T-helper 2 cell treated with Interferon-gamma antibody and Interleukin-4, amounts not matched to agents 5 μg/mL and 100 μg/mL, for 36 hours (primary cell): ENCODE measurements around the gene GLS.

Experiments
- DNase-seq: peaks from one replicate; pipeline ENCODE4 v3.0.0; 2021; ENCODE audit warnings: low spot score
- H3K27ac Mint-ChIP-seq: one replicate; pipeline ENCODE4 v1.8.0; 2021; ENCODE audit warnings: mild to moderate bottlenecking, mixed read lengths
- H3K27me3 Mint-ChIP-seq: one replicate; pipeline ENCODE4 v1.8.0; 2021; ENCODE audit warnings: low read depth, mixed read lengths
- H3K36me3 Mint-ChIP-seq: one replicate; pipeline ENCODE4 v1.8.0; 2021; ENCODE audit warnings: low read depth, mixed read lengths
- H3K4me1 Mint-ChIP-seq: one replicate; pipeline ENCODE4 v1.8.0; 2021; ENCODE audit warnings: low read depth, mixed read lengths
- H3K4me3 Mint-ChIP-seq: one replicate; pipeline ENCODE4 v1.8.0; 2022; ENCODE audit warnings: mild to moderate bottlenecking, moderate library complexity, mixed read lengths
- H3K9me3 Mint-ChIP-seq: one replicate; pipeline ENCODE4 v1.8.0; 2021; ENCODE audit warnings: mixed read lengths

Gene GLS

DNA sequence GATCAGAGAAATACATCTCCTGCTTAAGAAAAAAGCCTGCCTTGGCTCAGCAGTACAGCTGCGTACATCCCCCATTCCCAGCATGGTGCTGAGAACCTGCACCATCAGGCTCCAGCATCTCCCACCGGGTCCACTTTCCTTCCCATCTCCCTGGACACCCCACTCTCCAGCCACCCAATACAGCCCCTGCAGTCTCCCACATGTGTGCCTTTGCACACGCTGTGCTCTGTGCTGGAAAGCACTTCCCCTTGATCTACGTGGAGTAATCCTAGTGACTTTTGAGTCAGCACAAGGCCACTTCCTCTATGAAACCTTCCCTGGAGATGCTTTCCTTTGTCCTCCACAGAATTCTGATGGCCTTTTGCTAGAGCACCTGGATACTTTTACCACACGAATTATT is 116.3 kb downstream of the GLS start:
- no peak for DNase-seq
- peaks cover 94% of the 10 kb centered on the region for H3K36me3 Mint-ChIP-seq
- H3K4me3 Mint-ChIP-seq: peak overlapping the region; percentile 25
- no peaks in the 10 kb centered on the region for H3K27me3 Mint-ChIP-seq
- peaks cover 52% of the 10 kb centered on the region for H3K4me1 Mint-ChIP-seq
- no peaks in the 10 kb centered on the region for H3K9me3 Mint-ChIP-seq
- H3K27ac Mint-ChIP-seq: peak overlapping the region; percentile 67

DNA sequence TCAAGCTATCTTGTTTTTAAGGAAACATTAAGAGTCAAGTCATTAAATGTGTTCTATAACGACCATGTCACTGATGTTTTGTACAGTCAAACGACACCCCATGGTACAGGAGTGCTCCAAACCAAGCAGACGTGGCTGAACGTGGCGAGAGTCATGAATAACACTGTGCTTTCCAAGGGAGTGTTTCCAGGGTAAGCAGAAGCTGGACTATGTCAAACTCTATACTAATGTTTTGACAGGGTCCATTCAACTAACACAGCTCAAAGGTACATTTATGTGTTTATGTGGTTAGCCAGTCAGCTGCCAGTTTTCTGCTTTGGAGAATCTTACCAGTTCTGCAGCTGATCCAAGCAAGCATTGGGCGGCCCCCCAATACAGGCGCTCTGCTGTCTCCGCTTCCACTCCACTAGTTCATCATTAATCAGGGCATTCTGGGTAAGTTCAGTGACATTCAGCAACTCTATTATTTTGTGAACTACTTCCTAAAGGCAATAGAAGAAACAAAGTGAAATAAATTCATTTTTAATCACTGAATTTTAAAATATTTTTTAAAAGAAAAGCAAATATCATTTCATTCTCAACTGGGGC is 117.0 kb downstream of the GLS start:
- peak overlapping the region; percentile 67 for H3K27ac Mint-ChIP-seq
- peaks cover 94% of the 10 kb centered on the region for H3K36me3 Mint-ChIP-seq
- H3K9me3 Mint-ChIP-seq: no peaks in the 10 kb centered on the region
- peaks cover 58% of the 10 kb centered on the region for H3K4me1 Mint-ChIP-seq
- no peak overlapping the region for H3K4me3 Mint-ChIP-seq
- no peak for DNase-seq
- no peaks in the 10 kb centered on the region for H3K27me3 Mint-ChIP-seq

DNA sequence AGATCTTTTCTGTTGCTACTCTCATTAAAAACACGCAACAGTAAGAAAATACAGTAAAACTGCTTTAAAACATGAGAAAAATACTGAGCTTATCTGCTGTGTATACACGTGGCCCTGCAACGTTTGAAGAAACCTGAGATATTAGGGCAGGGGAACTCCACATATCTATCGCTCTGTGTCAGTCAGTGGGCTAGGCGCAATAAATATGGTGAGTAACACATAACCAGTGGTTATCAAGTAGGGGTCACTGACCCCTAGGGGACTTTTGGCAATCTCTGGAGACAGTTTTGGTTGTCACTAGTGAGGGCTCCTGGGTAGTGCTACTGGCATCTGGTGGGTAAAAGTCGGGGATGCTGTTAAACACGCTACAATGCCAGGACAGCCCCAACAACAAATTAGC is 118.4 kb downstream of the GLS start:
- Mint-ChIP-seq H3K27ac (no peak overlapping the region), H3K9me3 (peaks cover 10% of the 10 kb centered on the region), H3K27me3 (no peaks in the 10 kb centered on the region), H3K4me1 (peaks cover 57% of the 10 kb centered on the region), H3K36me3 (peaks cover 95% of the 10 kb centered on the region), H3K4me3 (no peak overlapping the region)
- no peak for DNase-seq

DNA sequence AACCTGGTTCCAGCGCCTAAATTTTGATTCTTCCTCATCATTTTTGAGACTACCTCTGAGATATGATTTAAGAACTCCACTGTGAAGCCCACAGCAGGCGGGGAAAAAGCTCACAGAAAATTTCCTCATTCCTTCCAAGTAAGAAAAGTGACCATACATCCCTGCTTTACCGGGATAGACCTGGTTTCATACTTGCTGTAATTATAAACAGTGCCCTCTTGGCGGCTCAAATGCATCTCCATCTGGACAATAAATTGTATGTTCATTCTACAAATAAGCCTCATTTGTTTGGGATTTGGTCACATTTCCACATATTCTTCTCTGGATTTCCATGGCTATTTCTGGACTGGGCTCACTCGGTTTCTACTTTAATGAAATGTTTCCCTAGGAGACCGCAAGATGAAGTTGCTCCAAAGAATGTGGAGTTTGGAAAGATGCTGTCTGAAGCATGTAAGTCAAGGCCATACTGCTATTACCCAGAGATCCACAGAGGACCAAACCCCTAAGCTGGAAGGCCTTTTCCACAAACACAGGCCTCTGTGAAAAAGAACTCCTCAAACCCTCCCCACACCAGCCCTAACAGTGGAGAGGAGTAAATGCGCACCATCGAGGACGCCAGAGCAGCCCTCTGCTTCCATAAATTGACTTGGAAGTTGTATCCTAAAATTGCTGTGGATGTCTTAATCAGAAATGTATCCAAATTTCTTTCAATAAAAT is 119.5 kb downstream of the GLS start:
- Mint-ChIP-seq H3K36me3 (peaks cover 97% of the 10 kb centered on the region), H3K4me1 (peaks cover 56% of the 10 kb centered on the region), H3K27ac (peak overlapping the region; percentile 33), H3K9me3 (peaks cover 18% of the 10 kb centered on the region), H3K4me3 (no peak overlapping the region), H3K27me3 (no peaks in the 10 kb centered on the region)
- no peak for DNase-seq

DNA sequence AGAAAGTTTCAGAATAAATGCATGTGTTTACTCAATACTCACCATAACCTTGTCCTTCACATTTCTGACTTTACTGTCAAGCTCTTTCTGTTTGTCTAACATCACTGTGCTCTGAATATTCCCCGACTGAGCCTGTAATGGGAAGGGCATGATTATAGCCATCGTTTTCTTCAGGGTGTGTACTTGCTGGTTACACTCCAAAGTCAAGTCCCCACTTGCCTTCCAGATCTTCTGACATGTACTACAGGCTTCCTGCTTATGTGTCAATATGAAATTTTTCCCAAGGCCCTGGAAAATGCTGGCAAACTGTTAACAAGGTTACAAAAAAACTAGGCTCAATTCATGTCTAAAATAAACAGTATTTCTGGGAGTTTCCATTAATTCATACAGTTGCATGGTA is 120.4 kb downstream of the GLS start:
- H3K36me3 Mint-ChIP-seq: peaks cover 97% of the 10 kb centered on the region
- peaks cover 50% of the 10 kb centered on the region for H3K4me1 Mint-ChIP-seq
- no peaks in the 10 kb centered on the region for H3K27me3 Mint-ChIP-seq
- DNase-seq: no peak
- H3K4me3 Mint-ChIP-seq: peak overlapping the region; percentile 5
- H3K27ac Mint-ChIP-seq: peak overlapping the region; percentile 56
- peaks cover 20% of the 10 kb centered on the region for H3K9me3 Mint-ChIP-seq

DNA sequence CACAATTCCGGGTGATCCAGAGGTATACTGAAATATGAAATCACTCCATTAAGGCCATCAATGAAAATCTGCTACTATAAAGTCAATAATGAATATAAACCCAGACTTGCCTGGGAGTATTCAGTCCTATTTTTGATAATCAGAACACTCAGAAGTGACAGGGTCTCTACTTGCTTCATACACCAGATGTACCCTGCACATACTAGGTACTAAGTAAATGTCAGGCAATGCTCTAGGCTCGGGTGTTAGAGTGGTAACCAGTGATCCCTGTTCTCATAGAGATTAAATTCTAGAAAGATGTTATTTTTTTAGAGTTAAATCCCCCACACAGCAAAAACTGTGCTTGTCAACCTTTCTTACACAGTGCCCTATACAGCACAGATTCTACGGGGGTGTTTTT is 121.0 kb downstream of the GLS start:
- Mint-ChIP-seq H3K27me3 (no peaks in the 10 kb centered on the region), H3K27ac (peak overlapping the region; percentile 21), H3K9me3 (peaks cover 20% of the 10 kb centered on the region), H3K4me1 (peaks cover 53% of the 10 kb centered on the region), H3K36me3 (peaks cover 97% of the 10 kb centered on the region), H3K4me3 (no peak overlapping the region)
- no peak for DNase-seq

DNA sequence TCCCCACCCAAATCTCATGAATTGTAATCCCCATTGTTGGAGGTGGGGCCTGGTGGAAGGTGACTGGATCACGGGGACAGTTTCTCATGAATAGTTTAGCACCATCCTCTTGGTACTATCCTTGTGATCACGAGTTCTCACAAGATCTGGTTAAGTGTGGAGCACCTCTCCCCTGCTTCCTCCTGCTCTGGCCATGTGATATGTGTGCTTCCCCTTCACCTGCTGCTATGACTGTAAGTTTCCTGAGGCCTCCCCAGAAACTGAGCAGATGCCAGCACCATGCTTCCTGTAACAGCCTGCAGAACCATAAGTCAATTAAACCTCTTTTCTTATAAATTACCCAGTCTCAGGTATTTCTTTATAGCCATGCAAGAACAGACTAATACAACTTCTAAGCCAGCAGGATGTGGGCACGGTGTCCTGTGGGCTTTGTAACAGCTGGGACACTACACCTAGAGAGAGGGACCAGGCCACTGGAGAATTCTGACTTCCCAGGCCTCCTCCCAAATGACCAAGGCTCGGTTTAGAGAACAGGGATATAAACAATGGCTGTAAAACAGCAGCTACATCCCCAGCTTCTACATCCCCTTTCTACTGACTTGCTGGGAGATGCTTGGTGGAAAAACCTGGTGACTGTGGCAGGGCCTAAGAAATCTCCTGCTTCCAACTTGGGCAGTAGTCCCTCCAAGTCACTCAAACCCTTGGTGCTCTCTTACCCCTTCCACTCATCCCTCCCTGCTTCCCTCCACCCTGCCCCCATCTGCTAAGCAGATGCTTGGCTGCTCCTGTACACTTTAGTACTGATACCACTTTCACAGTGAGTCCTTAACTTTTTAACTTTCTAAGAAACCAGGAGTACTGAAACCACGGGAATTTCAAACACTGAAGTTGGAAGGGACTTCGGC is 123.0 kb downstream of the GLS start:
- H3K4me3 Mint-ChIP-seq: peak overlapping the region; percentile 44
- no peaks in the 10 kb centered on the region for H3K27me3 Mint-ChIP-seq
- peaks cover 99% of the 10 kb centered on the region for H3K36me3 Mint-ChIP-seq
- peaks cover 56% of the 10 kb centered on the region for H3K4me1 Mint-ChIP-seq
- H3K9me3 Mint-ChIP-seq: peaks cover 25% of the 10 kb centered on the region
- H3K27ac Mint-ChIP-seq: peak overlapping the region; percentile 73
- DNase-seq: no peak

DNA sequence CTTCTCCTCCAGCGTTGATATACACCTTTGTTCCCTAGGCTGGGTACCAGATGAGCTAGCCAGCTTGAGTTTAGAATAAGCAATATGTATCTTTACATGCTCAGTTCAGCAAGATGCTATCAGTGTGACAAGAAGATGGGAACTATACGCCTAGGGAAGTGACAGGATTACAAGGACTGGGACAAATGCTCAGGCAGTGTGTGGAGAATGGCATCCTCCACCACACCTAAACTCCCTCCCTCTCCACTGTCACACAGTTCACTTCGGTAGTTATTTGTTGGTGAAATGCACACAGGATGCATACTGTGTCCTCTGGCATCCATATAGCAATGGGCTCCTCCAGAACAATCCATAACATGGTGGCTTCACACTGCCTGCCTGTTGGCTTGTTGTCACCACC is 125.7 kb downstream of the GLS start:
- DNase-seq: no peak
- Mint-ChIP-seq H3K4me3 (peak overlapping the region; percentile 11), H3K27ac (peak overlapping the region; percentile 16), H3K27me3 (no peaks in the 10 kb centered on the region), H3K9me3 (peaks cover 25% of the 10 kb centered on the region), H3K4me1 (peaks cover 61% of the 10 kb centered on the region), H3K36me3 (peaks cover 96% of the 10 kb centered on the region)

DNA sequence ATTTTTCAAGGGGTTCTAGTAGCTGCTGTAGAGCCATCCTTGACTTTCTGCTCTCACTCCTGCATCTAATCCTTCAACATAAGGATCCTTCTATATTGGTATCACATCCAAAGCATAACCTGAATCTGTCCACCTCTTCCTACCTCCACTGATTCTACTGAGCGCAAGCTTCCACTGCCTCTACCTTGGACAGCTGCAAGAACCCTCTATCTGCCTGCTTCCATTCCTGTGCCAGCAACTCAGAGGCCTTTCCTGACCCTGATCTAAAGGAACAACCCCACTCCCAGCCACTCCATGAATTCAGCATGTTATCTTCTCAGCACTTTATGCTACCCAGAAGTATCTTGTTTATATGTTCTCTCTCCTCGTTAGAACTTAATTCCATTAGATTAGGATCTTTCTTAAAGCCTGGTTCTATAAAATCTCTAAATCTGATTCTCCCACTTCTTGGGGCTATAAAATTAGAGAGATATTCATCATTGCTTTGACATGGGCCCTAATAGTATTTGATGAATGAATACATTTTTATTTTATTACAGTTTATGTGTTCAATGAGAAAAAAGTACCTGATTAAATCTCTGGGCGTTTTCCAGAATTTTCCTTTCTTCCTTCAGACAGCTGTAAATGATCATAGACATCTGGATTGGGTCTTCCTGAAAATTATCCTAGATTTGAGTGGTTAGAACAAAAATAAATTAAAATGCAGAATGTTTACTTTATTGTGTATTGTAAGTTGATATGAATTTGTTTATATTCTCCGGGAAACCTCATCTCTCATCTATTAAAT is 126.6 kb downstream of the GLS start:
- peaks cover 57% of the 10 kb centered on the region for H3K4me1 Mint-ChIP-seq
- H3K4me3 Mint-ChIP-seq: peak overlapping the region; percentile 41
- peak overlapping the region; percentile 24 for H3K27ac Mint-ChIP-seq
- H3K9me3 Mint-ChIP-seq: peaks cover 25% of the 10 kb centered on the region
- DNase-seq: no peak
- H3K36me3 Mint-ChIP-seq: peaks cover 94% of the 10 kb centered on the region
- no peaks in the 10 kb centered on the region for H3K27me3 Mint-ChIP-seq

DNA sequence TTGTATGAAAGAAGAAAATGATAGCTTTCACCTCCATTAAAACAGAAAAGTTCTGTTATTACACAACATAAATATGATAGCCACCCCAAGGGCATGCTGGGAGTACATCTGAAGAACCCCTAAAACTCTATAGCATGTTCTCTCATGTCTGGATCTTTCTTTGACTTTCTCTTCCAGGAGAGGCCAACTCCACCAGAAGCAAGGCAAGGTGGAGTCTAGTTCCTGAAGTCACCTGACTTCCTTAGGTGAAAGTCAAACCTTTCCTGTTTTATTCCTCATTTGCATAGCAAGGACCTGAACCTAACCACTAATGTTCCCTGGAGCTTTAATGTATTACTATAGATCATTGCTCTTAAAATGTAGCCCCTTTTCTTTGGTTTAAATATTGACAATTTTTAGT is 127.7 kb downstream of the GLS start:
- Mint-ChIP-seq H3K4me1 (peaks cover 47% of the 10 kb centered on the region), H3K4me3 (peak overlapping the region; percentile 66)

DNA sequence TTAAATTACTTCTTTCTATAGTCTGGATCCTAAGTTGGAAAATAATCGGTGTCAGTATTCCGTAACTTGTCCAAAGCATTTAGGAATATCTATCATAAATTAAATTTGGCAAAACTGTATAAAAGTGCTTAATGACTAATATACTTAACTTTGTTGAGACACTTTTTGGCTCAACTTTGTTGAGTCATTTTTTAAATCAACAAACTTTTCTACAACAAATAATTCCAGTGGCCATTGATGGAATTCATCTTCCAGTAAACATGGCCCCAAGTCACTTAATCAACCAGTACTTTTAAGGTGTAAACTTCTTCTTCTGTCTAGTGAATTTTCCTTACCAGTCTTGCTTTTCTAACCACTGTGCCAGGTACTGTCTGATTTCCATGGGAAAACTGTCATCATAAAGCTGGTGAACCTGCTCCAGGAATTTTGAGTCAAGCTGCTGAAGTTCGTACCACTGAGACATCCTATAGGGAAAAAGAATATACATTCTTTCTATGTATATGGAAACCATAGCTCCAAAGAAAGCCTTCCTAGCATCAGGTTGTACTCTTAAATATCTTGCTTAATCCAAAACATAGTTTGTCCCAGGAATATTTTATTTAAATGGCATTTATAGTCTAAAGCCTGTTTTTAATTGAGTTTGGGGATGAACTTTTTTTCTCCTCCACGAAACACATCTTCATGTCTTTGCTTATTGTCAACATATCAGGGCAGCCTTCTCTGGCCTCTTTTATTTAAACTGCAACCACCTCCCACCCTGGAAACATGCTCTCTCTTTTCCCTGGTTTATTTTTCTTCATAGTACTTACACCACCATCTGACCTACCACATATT is 129.1 kb downstream of the GLS start:
- H3K4me1 Mint-ChIP-seq: peaks cover 40% of the 10 kb centered on the region
- DNase-seq: no peak
- no peaks in the 10 kb centered on the region for H3K27me3 Mint-ChIP-seq
- peaks cover 11% of the 10 kb centered on the region for H3K9me3 Mint-ChIP-seq
- no peak overlapping the region for H3K27ac Mint-ChIP-seq
- H3K36me3 Mint-ChIP-seq: peaks cover 69% of the 10 kb centered on the region
- H3K4me3 Mint-ChIP-seq: peak overlapping the region; percentile 77

More for the DNA sequence above, 127.7 kb downstream of the GLS start:
- H3K9me3 Mint-ChIP-seq: peaks cover 23% of the 10 kb centered on the region
- no peak for DNase-seq
- peak overlapping the region; percentile 2 for H3K27ac Mint-ChIP-seq
- H3K27me3 Mint-ChIP-seq: no peaks in the 10 kb centered on the region
- peaks cover 83% of the 10 kb centered on the region for H3K36me3 Mint-ChIP-seq

DNA sequence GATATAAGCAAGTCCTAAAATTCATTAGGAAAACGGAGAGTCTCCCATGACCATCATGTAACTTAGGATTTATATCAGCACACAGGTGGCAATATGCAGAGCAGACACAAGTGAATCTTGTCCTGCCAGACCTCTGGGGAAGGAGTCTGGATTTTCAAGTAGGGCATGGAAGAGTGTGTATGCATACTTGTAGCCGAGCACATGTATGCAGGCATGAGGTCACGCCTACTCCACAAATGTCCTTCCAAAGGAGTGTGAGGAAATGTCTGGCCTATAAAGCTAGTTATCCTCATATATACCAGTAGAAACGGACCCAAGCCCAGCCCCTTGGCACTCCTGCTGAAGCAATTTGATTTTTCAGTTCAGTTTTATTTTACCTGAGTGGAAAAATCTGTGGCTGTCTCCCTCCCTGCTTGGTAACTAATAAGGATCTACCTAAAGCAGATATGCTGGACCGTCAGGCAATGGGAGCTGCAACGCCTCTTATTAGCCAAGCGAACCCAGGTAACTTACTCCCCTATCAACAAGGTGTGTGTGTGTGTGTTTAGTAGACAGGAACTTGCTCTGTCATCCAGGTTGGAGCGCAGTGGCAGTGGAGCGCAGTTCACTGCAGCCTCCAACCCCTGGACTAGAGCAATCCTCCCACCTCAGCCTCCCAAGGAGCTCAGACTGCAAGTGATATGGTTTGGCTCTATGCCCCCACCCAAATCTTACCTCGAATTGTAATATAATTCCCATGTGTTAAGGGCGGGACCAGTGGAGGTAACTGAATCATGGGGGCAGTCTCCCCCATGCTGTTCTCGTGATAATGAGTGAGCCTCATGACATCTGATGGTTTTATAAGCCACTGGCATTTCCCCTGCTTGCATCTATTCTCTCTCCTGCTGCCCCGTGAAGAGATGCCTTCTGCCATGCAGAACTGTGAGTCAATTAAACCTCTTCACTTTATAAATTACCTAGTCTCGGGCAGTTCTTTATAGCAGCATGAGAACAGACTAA is 130.6 kb downstream of the GLS start:
- Mint-ChIP-seq H3K4me1 (peaks cover 34% of the 10 kb centered on the region), H3K36me3 (peaks cover 54% of the 10 kb centered on the region), H3K4me3 (no peak overlapping the region), H3K27me3 (no peaks in the 10 kb centered on the region), H3K27ac (peak overlapping the region; percentile 62), H3K9me3 (peaks cover 9% of the 10 kb centered on the region)
- no peak for DNase-seq
